H9 (cell line): ENCODE data around the gene MFSD12. TPM values are rescaled to one million over a fixed set of nuclear protein-coding genes. Genes with fewer than 3 reads are reported as not detected.

Source experiments
- DNase-seq: peaks from one replicate; pipeline ENCODE4 v3.0.0-alpha.2; 2017
- H2AFZ ChIP-seq: one replicate; pipeline ENCODE4 v1.6.1; 2013; ENCODE audit warnings: mild to moderate bottlenecking, low read length, control low read depth, moderate library complexity
- H2AK5ac ChIP-seq: 2 replicates; pipeline ENCODE4 v1.6.1; 2013; ENCODE audit warnings: low read length, control low read depth, mixed read lengths; ENCODE audit not compliant: insufficient read length
- H2BK120ac ChIP-seq: one replicate; pipeline ENCODE4 v1.6.1; 2013; ENCODE audit warnings: low read depth, mild to moderate bottlenecking, low read length, control low read depth, inconsistent platforms; ENCODE audit not compliant: poor library complexity, severe bottlenecking
- H2BK12ac ChIP-seq: 2 replicates; pipeline ENCODE4 v1.6.1; 2013; ENCODE audit warnings: low read length, control low read depth, mixed read lengths, low read depth; ENCODE audit not compliant: insufficient read length
- H2BK15ac ChIP-seq: 2 replicates; pipeline ENCODE4 v1.6.1; 2013; ENCODE audit warnings: low read depth, low read length, control low read depth
- H2BK20ac ChIP-seq: one replicate; pipeline ENCODE4 v1.6.1; 2013; ENCODE audit warnings: low read depth, mild to moderate bottlenecking, low read length, control low read depth, inconsistent platforms; ENCODE audit not compliant: poor library complexity, severe bottlenecking
- H2BK5ac ChIP-seq: 2 replicates; pipeline ENCODE4 v1.6.1; 2013; ENCODE audit warnings: low read length, control low read depth, mixed read lengths; ENCODE audit not compliant: insufficient read length
- H3K14ac ChIP-seq: 2 replicates; pipeline ENCODE4 v1.6.1; 2013; ENCODE audit warnings: low read length, control low read depth; ENCODE audit not compliant: insufficient read depth
- H3K18ac ChIP-seq: 2 replicates; pipeline ENCODE4 v1.6.1; 2013; ENCODE audit warnings: low read depth, mild to moderate bottlenecking, mixed read lengths, low read length, control low read depth; ENCODE audit not compliant: insufficient read length
- H3K23ac ChIP-seq: 2 replicates; pipeline ENCODE4 v1.6.1; 2013; ENCODE audit warnings: low read length, control low read depth, mixed read lengths, low read depth; ENCODE audit not compliant: insufficient read length
- H3K23me2 ChIP-seq: 2 replicates; pipeline ENCODE4 v1.6.1; 2013; ENCODE audit warnings: low read depth, mild to moderate bottlenecking, mixed read lengths, low read length, control low read depth; ENCODE audit not compliant: insufficient read length, poor library complexity, severe bottlenecking
- H3K27ac ChIP-seq: 2 replicates; pipeline ENCODE4 v1.5.1; 2013; ENCODE audit warnings: low read length, control low read depth, mixed read lengths, low read depth; ENCODE audit not compliant: insufficient read length
- H3K27me3 ChIP-seq: 2 replicates; pipeline ENCODE4 v1.6.1; 2013; ENCODE audit warnings: low read length, control low read depth, inconsistent platforms; ENCODE audit not compliant: insufficient read depth
- H3K4ac ChIP-seq: 2 replicates; pipeline ENCODE4 v1.6.1; 2013; ENCODE audit warnings: low read depth, mild to moderate bottlenecking, control low read depth, inconsistent platforms, low read length, moderate library complexity
- H3K4me1 ChIP-seq: 2 replicates; pipeline ENCODE4 v1.6.1; 2013; ENCODE audit warnings: low read length, control low read depth, inconsistent platforms; ENCODE audit not compliant: insufficient read depth
- H3K4me2 ChIP-seq: 2 replicates; pipeline ENCODE4 v1.6.1; 2013; ENCODE audit warnings: low read length, control low read depth, mixed read lengths; ENCODE audit not compliant: insufficient read length, insufficient read depth
- H3K56ac ChIP-seq: 2 replicates; pipeline ENCODE4 v1.6.1; 2013; ENCODE audit warnings: low read depth, mild to moderate bottlenecking, mixed read lengths, low read length, control low read depth; ENCODE audit not compliant: insufficient read length
- H3K79me1 ChIP-seq: 2 replicates; pipeline ENCODE4 v1.6.1; 2013; ENCODE audit warnings: low read depth, mild to moderate bottlenecking, moderate library complexity, low read length, control low read depth, inconsistent platforms; ENCODE audit not compliant: insufficient read depth, poor library complexity, severe bottlenecking
- H3K79me2 ChIP-seq: 2 replicates; pipeline ENCODE4 v1.6.1; 2013; ENCODE audit warnings: low read length, control low read depth, inconsistent platforms; ENCODE audit not compliant: insufficient read depth
- H3K9ac ChIP-seq: 2 replicates; pipeline ENCODE4 v1.6.1; 2013; ENCODE audit warnings: low read length, control low read depth, mixed read lengths; ENCODE audit not compliant: insufficient read length; ENCODE audit errors: extremely low read depth
- H3K9me3 ChIP-seq: one replicate; pipeline ENCODE4 v1.6.1; 2013; ENCODE audit warnings: low read depth, low read length, inconsistent platforms; ENCODE audit not compliant: control insufficient read depth
- H3T11ph ChIP-seq: one replicate; pipeline ENCODE4 v1.6.1; 2013; ENCODE audit warnings: mild to moderate bottlenecking, low read length, control low read depth, inconsistent platforms
- H4K20me1 ChIP-seq: one replicate; pipeline ENCODE4 v1.6.1; 2013; ENCODE audit not compliant: control insufficient read depth, insufficient read length, insufficient read depth
- H4K5ac ChIP-seq: 2 replicates; pipeline ENCODE4 v1.6.1; 2013; ENCODE audit warnings: low read depth, mild to moderate bottlenecking, mixed read lengths, low read length, control low read depth; ENCODE audit not compliant: insufficient read length
- H4K8ac ChIP-seq: replicated peaks from 2 replicates; pipeline ENCODE4 v1.6.1; 2013; ENCODE audit warnings: low read length, control low read depth, mixed read lengths, low read depth; ENCODE audit not compliant: insufficient read length
- H4K91ac ChIP-seq: 2 replicates; pipeline ENCODE4 v1.6.1; 2013; ENCODE audit warnings: low read depth, mild to moderate bottlenecking, moderate library complexity, mixed read lengths, low read length, control low read depth; ENCODE audit not compliant: insufficient read length
- H3K27ac Mint-ChIP-seq, 3 experiments: 2 replicates in 2 of 3; 3 replicates in 1 of 3; pipeline ENCODE4 v1.8.0; 2020 to 2021; ENCODE audit warnings: mixed read lengths in 3 of 3, mild to moderate bottlenecking in 1 of 3, moderate library complexity in 1 of 3
- H3K27me3 Mint-ChIP-seq: 2 replicates; pipeline ENCODE4 v1.8.0; 2021; ENCODE audit warnings: low read depth, mild to moderate bottlenecking, moderate library complexity, mixed read lengths
- H3K36me3 Mint-ChIP-seq, 3 experiments: 2 replicates in 2 of 3; 3 replicates in 1 of 3; pipeline ENCODE4 v1.8.0; 2020 to 2021; ENCODE audit warnings: low read depth in 3 of 3, mixed read lengths in 3 of 3; ENCODE audit not compliant: insufficient read depth in 1 of 3
- H3K4me1 Mint-ChIP-seq, 2 experiments: 2 replicates each; pipeline ENCODE4 v1.8.0; 2020; ENCODE audit warnings: mixed read lengths in 2 of 2
- H3K4me3 Mint-ChIP-seq, 2 experiments: 2 replicates in 1 of 2; 3 replicates in 1 of 2; pipeline ENCODE4 v1.8.0; 2020 to 2021; ENCODE audit warnings: mild to moderate bottlenecking in 2 of 2, mixed read lengths in 2 of 2, moderate library complexity in 1 of 2
- H3K9me3 Mint-ChIP-seq, 2 experiments: 2 replicates in 1 of 2; 3 replicates in 1 of 2; pipeline ENCODE4 v1.8.0; 2020; ENCODE audit warnings: mild to moderate bottlenecking in 2 of 2, mixed read lengths in 2 of 2, moderate library complexity in 1 of 2
- WGBS: extraction: QIAGEN DNeasy Blood & Tissue Kit; methylation state at CpG from one replicate; pipeline ENCODE4 v1.1.7; 2013; ENCODE audit warnings: missing lambda C conversion rate, low lambda C conversion rate, mixed read lengths; ENCODE audit not compliant: insufficient read length; ENCODE audit errors: extremely low coverage; 5-methylcytosine and 5-hydroxymethylcytosine counted together
- total RNA-seq: library from RNA; stranded (reverse); gene quantifications from 2 replicates; pipeline ENCODE4 v1.2.1, GENCODE V29; 2021
- TF ChIP-seq, protein P1 (sequence below): fragments of 200-600 bp; sonication (generic); conservative IDR thresholded peaks from 3 replicates; pipeline ENCODE4 v1.8.0; 2021; ENCODE audit warnings: antibody characterized with exemption, mild to moderate bottlenecking

Gene MFSD12
- total RNA-seq, 1 experiment from 2014 or later = 58.8 TPM

DNA sequence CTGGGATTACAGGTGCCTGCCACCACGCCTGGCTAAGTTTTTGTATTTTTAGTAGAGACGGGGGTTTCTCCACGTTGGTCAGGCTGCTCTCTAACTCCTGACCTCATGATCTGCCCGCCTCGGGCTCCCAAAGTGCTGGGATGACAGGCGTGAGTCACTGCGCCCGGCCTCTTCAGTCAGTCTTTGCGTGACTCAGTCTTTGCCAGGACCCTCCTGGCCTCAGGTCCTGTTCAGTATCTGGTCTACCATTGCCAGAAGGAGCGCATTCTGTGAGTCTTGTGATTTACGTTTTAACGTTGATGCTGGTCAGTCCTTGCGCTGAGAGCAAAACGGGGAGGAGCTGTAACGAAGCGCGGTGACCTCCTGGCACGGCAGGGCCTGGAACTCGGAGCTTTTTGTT lies 7.8 kb upstream of the MFSD12 start:
- no peaks in the 10 kb centered on the region for H3K36me3 Mint-ChIP-seq
- Histone ChIP-seq H2BK20ac (no peak overlapping the region), H2BK12ac (no peak overlapping the region), H3K27ac (no peak overlapping the region), H3K79me2 (no peaks in the 10 kb centered on the region), H2BK5ac (no peak overlapping the region), H2BK15ac (no peak overlapping the region), H4K91ac (no peak overlapping the region), H3K23ac (no peak overlapping the region), H3K14ac (no peak overlapping the region), H3K4me1 (no peaks in the 10 kb centered on the region), H3K4me2 (no peak overlapping the region), H2BK120ac (no peak overlapping the region), H3K18ac (no peak overlapping the region), H3K23me2 (no peaks in the 10 kb centered on the region), H3K79me1 (no peaks in the 10 kb centered on the region), H2AFZ (no peak overlapping the region), H3K9me3 (no peaks in the 10 kb centered on the region), H3K27me3 (no peaks in the 10 kb centered on the region), H3K9ac (no peak overlapping the region), H3T11ph (no peak overlapping the region), H4K8ac (no peak overlapping the region), H4K5ac (no peak overlapping the region), H3K56ac (no peak overlapping the region), H2AK5ac (no peak overlapping the region), H3K4ac (no peak overlapping the region), H4K20me1 (no peaks in the 10 kb centered on the region)
- H3K27me3 Mint-ChIP-seq = peaks cover 33% of the 10 kb centered on the region
- WGBS = no CpG with 5 or more reads among the region's 19 CpGs
- no peaks in the 10 kb centered on the region for H3K4me1 Mint-ChIP-seq
- no peak for DNase-seq
- H3K27ac Mint-ChIP-seq = no peak overlapping the region; a peak in 1 of 7 replicates
- H3K9me3 Mint-ChIP-seq = no peaks in the 10 kb centered on the region
- H3K4me3 Mint-ChIP-seq = no peak overlapping the region
- TF ChIP-seq, protein P1, sequence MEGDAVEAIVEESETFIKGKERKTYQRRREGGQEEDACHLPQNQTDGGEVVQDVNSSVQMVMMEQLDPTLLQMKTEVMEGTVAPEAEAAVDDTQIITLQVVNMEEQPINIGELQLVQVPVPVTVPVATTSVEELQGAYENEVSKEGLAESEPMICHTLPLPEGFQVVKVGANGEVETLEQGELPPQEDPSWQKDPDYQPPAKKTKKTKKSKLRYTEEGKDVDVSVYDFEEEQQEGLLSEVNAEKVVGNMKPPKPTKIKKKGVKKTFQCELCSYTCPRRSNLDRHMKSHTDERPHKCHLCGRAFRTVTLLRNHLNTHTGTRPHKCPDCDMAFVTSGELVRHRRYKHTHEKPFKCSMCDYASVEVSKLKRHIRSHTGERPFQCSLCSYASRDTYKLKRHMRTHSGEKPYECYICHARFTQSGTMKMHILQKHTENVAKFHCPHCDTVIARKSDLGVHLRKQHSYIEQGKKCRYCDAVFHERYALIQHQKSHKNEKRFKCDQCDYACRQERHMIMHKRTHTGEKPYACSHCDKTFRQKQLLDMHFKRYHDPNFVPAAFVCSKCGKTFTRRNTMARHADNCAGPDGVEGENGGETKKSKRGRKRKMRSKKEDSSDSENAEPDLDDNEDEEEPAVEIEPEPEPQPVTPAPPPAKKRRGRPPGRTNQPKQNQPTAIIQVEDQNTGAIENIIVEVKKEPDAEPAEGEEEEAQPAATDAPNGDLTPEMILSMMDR = no peak
